HG03103 (cell line): Measurements from ENCODE around the gene CSF2.
"Not testable (repeated sequence)": the region's sequence is repeated elsewhere in the genome, so short reads cannot be mapped to it uniquely, and the experiment has no call there.

Source experiments
- ATAC-seq: cut with Tn5 transposase; IDR thresholded peaks from one replicate; pipeline ENCODE4 v1.9.1; 2021; ENCODE audit warnings: low read depth; ENCODE audit not compliant: unreplicated experiment

Gene CSF2

GRCh38 chr5:132105688-132106087, 32.1 kb downstream of the CSF2 start:
- ATAC-seq: no peak

GRCh38 chr5:132108495-132108894, 34.9 kb downstream of the CSF2 start:
- not testable (repeated sequence) for ATAC-seq

DNA sequence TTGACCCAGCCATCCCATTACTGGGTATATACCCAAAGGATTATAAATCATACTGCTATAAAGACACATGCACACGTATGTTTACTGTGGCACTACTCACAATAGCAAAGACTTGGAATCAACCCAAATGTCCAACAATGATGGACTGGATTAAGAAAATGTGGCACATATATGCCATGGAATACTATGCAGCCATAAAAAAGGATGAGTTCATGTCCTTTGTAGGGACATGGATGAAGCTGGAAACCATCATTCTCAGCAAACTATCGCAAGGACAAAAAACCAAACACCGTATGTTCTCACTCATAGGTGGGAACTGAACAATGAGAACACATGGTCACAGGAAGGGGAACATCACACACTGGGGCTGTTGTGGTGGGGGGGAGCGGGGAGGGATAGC, 35.4 kb downstream of the CSF2 start:
- not testable (repeated sequence) for ATAC-seq

- no peak for ATAC-seq
Observed at GRCh38 chr5:132109494-132110053, 36.0 kb downstream of the CSF2 start.

DNA sequence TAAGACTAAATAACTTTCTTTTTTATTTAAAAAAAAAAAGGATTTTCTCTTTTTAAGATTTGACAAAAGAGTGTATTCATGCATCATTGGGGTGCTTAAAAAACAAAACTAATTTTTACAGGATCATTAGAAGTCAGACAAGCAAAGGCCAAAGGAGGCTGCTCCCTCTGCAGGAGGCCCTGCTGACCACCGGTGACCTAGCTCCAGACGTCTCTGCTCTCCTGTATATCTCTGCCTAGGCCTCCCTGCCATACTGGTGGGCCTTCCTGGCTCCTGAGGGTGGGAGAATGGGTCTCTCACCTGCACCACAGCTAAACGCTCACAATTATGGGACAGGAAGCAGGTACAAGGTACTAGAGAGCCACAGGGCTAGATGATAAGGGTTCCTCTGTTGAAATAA, 36.6 kb downstream of the CSF2 start:
- no peak for ATAC-seq

GRCh38 chr5:132110930-132111329, 37.3 kb downstream of the CSF2 start:
- no peak for ATAC-seq

- ATAC-seq: no peak
Observed at GRCh38 chr5:132112111-132112510, 38.5 kb downstream of the CSF2 start.

DNA sequence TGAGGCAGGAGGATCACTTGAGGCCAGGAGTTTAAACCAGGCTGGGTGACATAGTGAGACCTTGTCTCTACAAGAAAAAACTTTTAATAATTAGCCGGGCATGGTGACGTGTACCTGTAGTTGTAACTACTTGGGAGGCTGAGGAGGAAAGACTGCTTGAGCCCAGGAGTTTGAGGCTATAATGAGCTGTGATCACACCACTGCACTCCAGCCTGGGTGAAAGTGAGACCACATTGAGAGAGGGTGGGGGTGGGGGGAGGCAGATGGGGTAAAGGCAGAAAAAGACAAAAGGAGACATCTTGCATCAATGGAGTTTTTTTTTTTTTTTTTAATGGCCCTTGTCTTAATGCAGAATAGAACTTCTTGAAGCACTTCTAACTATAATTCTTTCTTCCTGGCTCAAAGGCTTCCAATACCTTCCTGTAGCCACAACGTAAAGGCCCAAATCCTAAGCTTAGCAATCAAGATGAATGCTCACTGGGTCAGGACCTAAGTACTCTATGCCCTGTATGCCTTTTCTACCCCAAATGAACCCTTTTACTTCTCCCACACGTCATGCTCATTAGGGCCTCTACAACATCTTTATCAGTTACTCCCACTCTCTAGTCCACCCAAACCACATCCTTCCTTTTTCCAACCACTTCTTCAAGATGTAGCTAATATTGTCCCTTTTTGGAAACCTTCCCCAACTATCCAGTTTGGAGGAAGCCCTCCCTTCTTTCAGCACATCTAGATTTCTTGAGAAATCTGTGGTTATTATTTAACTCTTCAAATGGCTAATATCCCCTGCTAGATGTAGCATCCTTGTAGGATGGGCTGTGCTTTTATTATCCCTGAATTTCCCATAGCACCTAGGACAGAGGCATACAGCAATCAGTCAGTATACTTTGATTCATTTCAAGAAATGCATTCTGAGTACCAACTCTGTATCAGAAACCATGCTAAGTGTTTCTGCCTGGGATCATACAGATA, 40.8 kb downstream of the CSF2 start:
- no peak for ATAC-seq

GRCh38 chr5:132115375-132115774, 41.8 kb downstream of the CSF2 start:
- no peak for ATAC-seq

DNA sequence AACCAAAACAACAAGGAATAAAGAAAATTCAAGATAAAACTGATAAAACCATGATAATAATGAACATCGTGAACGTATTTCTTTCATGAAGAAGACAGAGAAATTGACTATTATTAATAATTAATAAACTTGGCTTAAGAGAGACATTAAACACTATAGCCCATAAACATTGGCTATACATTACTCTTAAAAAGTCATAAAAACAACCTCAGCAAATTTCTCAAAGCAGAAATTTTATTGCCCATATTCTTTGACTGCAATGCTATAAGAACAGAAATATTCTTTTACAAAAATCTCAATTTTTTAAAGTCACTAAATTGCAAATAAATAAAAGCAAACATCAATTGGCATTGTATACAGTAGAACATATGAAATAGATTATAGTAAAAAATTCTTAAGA, 42.5 kb downstream of the CSF2 start:
- no peak for ATAC-seq

GRCh38 chr5:132116909-132117489, 43.4 kb downstream of the CSF2 start:
- not testable (repeated sequence) for ATAC-seq

GRCh38 chr5:132120717-132121116, 47.1 kb downstream of the CSF2 start:
- not testable (repeated sequence) for ATAC-seq

DNA sequence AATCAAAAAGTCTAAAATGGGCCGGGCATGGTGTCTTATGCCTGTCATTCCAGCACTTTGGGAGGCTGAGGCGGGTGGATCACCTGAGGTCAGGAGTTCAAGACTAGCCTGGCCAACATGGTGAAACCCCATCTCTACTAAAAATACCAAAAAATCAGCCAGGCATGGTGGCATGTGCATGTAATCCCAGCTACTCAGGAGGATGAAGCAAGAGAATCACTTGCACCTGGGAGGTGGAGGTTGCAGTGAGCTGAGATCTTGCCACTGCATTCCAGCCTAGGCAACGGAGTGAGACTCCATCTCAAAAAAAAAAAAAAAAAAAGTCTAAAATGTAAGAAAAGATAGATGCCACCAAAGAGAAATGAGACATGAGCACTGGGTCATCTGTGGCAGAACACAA, 49.4 kb downstream of the CSF2 start:
- ATAC-seq: not testable (repeated sequence)

GRCh38 chr5:132123578-132123977, 50.0 kb downstream of the CSF2 start:
- ATAC-seq: not testable (repeated sequence)
